ENCODE data around the gene NUP88.

GRCh38 chr17:5396612-5397011, 22.9 kb downstream of the NUP88 start:
- no peak for TF ChIP-seq SP1 (IDR thresholded peaks at IDR 0.05)
- no peak for TF ChIP-seq BHLHE40 (IDR thresholded peaks at IDR 0.05; ENCODE audit: borderline replicate concordance)
- no peak for TF ChIP-seq SUZ12 (IDR thresholded peaks at IDR 0.05)
- no peak for TF ChIP-seq FOXA1 (IDR thresholded peaks at IDR 0.05)
- no peak for TF ChIP-seq L3MBTL2 (conservative IDR thresholded peaks at IDR 0.05)
- no peak for TF ChIP-seq NFRKB (IDR thresholded peaks at IDR 0.05)
- TF ChIP-seq FOXM1 (IDR thresholded peaks at IDR 0.05; ENCODE audit: borderline replicate concordance): no peak
- no peak for TF ChIP-seq CTBP1 (IDR thresholded peaks at IDR 0.05; ENCODE audit: borderline replicate concordance)
- TF ChIP-seq ELF4 (IDR thresholded peaks at IDR 0.05): no peak
- TF ChIP-seq HDGF (IDR thresholded peaks at IDR 0.05; ENCODE audit: borderline replicate concordance): no peak
- no peak for TF ChIP-seq TARDBP (IDR thresholded peaks at IDR 0.05)
